Breast epithelium (tissue), 3 donors: ENCODE measurements around the gene UNC79.

Experiments used
- CTCF ChIP-seq, 3 donors: fragments of 450-650 bp; IDR thresholded peaks; one replicate each; pipeline ENCODE4 v1.5.1; 2016 to 2017; ENCODE audit warnings: antibody characterized with exemption in 3 of 3, mild to moderate bottlenecking in 3 of 3, moderate library complexity in 3 of 3
- POLR2A ChIP-seq: fragments of 450-650 bp; IDR thresholded peaks from one replicate; pipeline ENCODE4 v1.6.1; 2016; ENCODE audit warnings: antibody characterized with exemption, mild to moderate bottlenecking, moderate library complexity

- TF ChIP-seq CTCF (IDR thresholded peaks at IDR 0.05) = no peak
- no peak for TF ChIP-seq POLR2A
Observed at GRCh38 chr14:93717668-93718320, 287.1 kb downstream of the UNC79 start.
